Inflammatory macrophage treated with lipopolysaccharide for 4 hours (primary cell): Measurements from ENCODE around the gene ATP2C2.
"Not testable (repeated sequence)": the region's sequence is repeated elsewhere in the genome, so short reads cannot be mapped to it uniquely, and the experiment has no call there.

Experiments used
- DNase-seq: peaks from one replicate; pipeline ENCODE4 v3.0.0-alpha.2; 2020

Gene ATP2C2

DNA sequence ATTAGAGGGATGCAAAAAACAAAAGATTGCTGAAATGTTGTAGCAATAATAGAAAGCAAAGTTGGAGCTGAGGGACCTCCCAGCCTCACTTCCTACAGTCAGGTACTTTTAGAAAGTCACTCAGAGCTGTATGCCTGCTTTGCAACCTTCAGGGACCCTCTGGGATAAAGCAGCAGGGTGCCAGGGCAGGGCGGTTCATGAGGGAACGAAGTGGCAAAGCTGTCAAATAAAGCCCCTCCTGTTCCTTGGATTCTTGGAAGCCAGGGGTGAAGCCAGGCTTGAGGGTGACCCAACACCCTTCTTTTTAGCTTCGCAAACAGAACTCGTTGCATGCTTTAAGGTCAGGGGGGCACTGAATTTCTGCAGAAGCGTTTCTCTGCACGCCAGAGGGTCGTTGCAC is 767 bp downstream of the ATP2C2 start:
- DNase-seq = no peak

DNA sequence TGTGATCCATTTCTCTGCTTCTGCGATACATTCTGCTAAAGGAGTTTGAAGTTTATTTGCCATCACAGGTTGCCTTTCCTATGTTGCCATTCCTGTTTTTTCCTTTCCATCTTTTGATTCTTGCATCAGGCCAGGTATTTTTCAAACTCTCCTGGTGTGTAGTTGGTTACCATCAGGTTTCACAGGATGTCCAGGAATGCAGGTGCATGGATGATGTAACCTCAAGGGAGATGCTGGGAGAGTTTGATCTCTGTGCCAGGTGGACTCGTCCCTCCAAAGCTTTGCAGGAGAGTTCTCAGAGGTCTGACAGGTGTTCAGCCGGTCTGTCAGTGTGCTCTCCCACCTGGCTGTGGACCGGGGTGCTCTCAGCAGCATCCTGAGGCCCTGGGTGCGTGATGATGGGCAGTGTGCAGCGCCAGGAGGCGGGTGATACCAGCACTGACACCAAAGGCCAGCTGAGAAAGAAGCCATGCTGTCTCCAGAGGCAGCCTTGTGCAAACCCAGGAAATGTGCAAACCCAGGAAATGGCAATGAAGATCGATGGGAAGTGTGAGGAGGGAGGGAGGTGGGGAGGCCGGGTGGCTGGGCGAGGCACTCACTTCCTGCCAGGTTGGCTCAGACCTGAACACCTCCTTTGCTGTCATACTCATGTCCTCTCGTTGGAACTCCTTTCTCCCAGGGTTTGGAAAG is 1.7 kb downstream of the ATP2C2 start:
- DNase-seq = no peak

DNA sequence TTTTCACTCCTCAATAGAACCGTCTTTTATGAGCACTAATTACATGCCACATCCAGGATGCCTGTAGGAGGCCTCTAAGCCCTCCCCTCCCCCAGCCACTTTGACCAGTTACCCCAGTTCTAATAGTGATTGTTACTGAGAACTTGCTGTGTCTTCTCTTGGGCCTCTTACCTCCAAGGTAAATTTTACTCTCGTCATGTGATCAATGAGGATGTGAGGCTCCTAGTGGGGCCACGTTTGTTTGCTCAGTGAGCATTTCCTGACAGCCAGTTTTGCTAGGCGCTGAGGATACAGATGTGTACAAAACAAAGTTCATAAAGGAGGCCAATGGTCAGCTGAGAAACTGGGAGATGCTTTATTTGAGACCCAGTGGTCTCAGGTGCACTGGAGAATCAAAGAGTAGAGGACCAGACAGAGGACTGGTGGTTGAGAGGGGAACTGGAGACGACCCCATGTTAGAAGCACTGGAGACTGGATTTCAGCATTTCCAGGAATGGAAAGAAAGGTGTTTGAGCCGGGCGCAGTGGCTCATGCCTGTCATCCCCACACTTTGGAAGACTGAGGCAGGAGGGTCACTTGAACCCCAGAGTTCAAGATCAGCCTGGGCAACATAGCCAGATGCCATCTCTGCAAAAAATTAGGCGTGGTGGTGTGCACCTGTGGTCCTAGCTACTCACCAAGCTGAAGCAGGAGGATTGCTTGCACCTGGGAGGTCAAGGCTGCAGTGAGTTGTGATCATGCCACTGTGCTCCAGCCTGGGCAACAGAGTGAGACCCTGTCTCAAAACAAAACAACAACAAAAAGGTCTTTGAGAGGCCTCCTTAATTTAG is 2.6 kb downstream of the ATP2C2 start:
- no peak for DNase-seq

- no peak for DNase-seq
Measured at GRCh38 chr16:84371553-84371865, 3.2 kb downstream of the ATP2C2 start.

DNA sequence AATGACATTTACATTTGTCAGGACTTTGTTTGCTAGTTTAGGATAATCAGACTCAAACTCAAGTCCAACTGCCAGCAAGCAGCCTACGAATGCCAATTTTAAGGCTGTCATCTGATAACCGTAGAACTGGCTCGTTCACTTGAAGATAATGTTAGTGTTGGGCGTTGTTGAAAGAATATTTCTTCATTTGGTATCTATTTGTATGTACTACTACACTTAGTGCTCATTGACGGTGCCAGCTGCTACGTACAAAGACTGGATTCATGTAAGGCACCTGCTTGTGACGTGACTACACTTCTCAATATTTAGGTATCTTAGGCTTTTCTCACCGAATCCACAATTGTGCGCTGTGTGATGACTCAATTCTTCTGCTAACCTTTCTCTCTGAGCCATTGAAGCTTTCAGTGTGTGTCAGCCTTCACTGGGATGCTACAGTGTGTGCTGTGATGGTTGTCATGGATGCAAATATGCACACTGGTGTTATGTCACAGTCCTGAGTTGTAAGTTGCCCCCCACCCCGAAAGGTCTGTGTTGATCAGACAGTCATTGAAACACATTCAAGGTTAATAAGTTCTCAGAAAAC is 5.7 kb downstream of the ATP2C2 start:
- DNase-seq = no peak

DNA sequence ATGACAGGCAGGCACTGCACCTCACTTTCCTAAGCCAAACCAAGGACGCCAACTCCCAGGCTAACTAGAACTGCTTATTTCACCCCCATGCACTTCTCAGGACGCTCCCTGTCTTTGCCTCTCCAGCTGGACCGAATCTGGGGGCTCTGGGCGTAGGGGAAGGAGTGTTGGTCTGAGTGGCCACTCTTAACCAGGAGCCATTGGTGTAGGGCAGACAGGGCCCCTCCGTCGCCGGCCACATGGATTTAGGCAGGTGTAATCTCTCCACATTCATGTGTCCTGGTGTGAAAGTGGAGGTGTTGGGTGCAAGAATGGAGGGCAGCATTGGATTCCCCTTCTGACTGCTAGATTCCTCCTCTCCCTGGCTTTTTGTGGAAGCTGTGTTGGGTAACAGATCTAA is 9.8 kb downstream of the ATP2C2 start:
- no peak for DNase-seq

- no peak for DNase-seq
Measured at GRCh38 chr16:84378567-84378966, 10.2 kb downstream of the ATP2C2 start.

- DNase-seq = no peak
Measured at GRCh38 chr16:84379008-84379708, 10.8 kb downstream of the ATP2C2 start.

GRCh38 chr16:84379709-84380362 is 11.5 kb downstream of the ATP2C2 start:
- no peak for DNase-seq

DNA sequence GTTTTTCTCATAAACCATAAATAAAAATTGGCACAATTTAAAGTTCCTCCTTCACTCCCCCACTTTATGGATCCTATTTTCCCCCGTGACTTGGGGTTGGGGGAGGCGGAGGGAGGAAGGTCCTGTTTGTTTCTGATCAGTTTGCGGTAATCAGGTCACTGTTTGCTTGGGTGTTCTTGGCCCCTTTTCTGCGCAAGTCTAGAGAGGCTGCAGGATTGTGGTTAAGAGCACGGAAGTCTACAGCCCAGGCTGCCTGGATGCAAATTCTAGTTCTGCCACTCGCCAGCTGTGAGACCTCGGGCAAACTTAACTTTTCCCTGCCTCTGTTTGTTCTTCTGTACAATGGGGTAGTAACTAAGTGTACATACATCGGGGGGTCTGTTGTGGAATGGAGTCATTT is 12.1 kb downstream of the ATP2C2 start:
- peak; percentile 1 for DNase-seq

- no peak for DNase-seq
Measured at GRCh38 chr16:84382396-84382795, 14.1 kb downstream of the ATP2C2 start.

DNA sequence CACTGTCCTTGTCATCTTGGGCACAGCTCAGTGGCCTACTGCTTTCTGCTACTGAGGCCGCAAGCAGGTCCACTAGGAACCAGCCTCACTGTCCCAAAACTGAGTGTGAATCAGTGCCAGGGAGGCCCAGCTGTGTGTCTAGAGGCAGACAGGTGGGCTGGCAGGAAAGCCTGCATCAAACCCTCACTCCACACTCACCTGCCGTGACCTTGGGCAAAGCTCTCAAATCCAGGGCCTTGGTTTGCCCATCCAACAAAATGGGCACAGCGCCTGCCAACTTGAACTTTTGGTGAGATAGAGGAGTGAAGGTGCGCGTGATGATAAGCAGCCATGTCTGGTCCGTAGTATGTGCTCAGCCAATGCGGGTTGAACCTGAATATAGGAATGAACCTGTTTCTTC is 14.8 kb downstream of the ATP2C2 start:
- no peak for DNase-seq

DNA sequence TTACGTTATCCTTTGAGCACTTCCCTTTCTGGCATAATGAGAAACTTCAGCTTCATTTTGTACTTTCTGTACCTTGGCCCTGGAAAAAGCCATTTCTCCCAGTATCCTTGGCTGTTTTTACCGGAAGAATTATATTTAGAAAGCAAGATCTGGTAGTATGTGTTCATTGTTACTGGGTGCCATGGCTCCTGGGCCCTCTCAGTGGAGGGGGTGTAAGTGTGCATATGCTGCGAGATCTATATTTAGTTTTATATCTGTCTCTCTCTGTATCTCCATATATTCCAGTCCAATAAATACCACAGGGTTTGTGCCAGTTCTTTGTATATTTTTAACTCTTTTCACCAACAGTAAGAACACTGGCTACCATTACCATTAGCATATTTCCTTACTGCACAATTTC is 17.7 kb downstream of the ATP2C2 start:
- DNase-seq = no peak

GRCh38 chr16:84387021-84387420 is 18.7 kb downstream of the ATP2C2 start:
- no peak for DNase-seq

DNA sequence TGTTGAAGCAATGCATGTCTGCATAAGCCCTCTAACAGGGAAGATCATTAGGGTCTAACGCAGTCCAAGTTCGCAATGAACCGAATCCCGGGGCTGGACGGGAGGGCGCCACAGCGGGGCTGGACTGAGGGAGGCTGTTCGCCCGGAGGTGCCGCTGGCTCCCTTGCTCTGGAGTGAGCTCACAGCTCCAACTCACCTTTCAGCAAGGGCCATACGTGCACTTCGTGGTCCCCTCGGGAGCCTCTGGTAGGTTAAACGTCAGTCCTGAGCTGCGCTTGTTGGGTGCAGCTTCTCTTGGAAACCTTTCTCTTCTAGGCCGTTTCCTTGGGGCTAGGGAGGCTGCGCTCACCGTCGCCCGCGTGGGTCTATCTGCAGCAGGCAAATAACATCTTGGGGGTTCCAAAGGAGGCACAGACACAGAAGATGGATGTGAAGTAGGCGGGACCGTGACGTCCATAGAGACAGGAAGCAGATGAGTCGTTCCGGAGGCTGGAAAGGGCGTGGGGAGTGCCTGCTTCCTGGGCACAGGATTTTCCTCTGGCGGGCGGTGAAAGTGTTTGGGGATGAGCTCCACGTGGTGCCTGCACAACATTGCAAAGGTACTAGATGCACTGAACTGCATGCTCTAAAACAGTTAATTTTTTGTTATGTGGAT is 21.9 kb downstream of the ATP2C2 start:
- DNase-seq = no peak

- DNase-seq = peak; percentile 49
Measured at GRCh38 chr16:84391151-84392030, 23.1 kb downstream of the ATP2C2 start.

DNA sequence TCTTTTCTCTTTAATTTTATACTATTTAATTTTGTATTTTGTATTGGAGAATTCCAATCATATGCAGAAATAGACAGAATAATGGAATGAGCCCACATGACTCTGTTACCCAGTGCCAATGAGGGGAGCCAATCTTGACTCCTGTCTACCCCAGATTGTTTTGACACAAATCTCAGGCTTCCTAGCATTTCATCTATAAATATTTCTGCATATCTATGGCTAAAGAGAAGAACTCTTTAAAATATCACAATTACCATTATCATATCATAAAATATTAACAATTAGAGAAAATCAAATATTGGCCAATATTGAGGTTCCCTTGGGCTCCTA is 23.7 kb downstream of the ATP2C2 start:
- no peak for DNase-seq

- DNase-seq = not testable (repeated sequence)
Measured at GRCh38 chr16:84396082-84396481, 27.7 kb downstream of the ATP2C2 start.

DNA sequence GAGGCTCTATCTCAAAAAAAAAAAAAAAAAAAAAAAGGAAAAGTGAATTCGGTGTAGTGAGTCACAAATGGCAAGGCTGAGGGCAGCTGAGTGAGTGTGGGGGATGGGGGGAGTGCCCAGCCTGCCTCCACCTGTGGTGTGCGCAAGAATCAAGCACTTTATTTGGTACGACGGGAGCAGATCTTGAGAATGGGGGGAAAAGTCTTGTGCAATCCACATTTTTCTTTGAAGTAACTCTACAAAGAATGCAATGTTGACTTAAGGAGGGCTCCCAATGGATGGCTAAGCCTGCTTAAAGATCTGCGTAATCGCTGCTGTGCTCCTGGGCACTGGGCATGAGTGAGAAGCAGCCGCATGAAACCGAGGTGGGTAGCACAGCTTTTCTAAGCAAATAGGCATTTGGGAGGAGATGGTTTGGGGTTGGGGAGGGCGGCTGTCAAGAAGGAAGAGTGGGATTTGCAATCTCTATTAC is 28.2 kb downstream of the ATP2C2 start:
- DNase-seq = no peak

- DNase-seq = no peak
Measured at GRCh38 chr16:84397090-84397489, 28.8 kb downstream of the ATP2C2 start.

DNA sequence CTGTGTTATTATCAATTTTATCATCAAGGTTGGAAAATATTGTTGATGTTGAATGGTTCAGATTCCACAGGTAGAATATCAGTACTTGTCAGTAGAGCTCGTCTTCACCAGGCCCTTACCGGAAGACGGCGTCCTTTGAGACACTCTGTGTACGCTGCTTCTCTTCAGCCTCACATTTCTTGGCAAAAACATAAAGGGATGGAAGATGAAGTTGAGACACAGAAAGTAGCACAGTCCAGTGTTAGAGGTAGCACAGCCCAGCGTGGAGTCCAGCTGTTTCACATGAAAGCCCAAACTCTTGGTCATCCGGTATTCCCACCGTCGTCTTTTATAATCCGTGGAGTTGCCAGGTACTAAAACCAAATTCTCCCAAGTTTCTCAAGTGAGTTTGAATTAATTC is 30.4 kb downstream of the ATP2C2 start:
- DNase-seq = no peak

DNA sequence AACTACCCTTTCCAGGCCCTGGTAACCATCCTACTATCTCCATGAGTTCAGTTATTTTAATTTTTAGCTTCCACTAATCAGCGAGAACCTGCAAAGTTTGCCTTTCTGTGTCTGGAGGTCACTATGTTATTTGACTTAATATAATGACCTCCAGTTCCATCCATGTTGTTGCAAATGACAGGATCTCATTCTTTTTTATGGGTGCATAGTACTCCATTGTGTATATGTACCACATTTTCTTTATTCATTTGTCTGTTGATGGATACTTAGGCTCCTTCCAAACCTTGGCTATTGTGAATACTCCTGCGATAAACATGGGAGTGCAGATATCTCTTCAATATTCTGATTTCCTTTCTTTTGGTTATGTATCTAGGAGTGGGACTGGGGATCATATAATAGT is 31.6 kb downstream of the ATP2C2 start:
- not testable (repeated sequence) for DNase-seq
